GM19467 (cell line): ENCODE measurements around the gene EFHC2.
"Not testable (repeated sequence)": the region's sequence is repeated elsewhere in the genome, so short reads cannot be mapped to it uniquely, and the experiment has no call there.

Experiments used
- ATAC-seq: cut with Tn5 transposase; IDR thresholded peaks from one replicate; pipeline ENCODE4 v1.9.1; 2021; ENCODE audit warnings: mild to moderate bottlenecking, moderate library complexity; ENCODE audit not compliant: unreplicated experiment

EFHC2 gene

DNA sequence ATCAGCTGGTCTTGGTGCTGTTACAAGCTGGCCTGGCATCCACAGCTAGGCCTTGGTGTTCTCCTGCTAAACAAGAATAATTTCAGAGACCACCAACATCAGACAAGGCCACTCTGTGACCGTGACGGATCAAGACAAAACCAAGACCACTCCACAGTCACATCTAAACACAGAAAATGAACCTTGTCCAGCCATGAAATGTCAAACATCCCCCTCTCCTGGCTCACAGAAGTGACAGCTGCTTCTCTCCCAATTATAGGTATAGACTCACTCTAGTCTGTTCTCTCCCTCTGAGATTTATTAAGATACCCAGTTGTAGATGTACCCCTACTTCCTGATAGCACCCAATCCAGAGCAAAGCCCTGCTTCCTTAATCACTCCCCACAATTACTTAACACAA is 40.4 kb downstream of the EFHC2 start:
- no peak for ATAC-seq

DNA sequence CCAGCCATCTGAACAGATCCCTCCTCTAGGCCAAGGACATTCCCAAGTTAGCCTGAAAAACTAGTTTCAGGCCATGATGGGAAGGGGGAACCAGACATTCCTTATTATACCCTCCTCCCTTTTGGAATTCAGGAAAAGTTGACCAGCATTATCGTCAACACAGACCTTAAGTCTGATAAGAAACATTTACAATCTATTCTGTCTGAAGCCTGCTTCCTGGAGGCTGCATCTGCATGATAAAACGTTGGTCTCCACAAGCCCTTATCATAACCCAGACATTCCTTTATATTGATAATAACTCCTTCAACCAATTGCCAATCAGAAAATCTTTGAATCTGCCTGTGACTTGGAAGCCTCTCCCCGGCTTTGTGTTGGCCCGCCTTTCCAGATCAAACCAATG is 44.3 kb downstream of the EFHC2 start:
- no peak for ATAC-seq

DNA sequence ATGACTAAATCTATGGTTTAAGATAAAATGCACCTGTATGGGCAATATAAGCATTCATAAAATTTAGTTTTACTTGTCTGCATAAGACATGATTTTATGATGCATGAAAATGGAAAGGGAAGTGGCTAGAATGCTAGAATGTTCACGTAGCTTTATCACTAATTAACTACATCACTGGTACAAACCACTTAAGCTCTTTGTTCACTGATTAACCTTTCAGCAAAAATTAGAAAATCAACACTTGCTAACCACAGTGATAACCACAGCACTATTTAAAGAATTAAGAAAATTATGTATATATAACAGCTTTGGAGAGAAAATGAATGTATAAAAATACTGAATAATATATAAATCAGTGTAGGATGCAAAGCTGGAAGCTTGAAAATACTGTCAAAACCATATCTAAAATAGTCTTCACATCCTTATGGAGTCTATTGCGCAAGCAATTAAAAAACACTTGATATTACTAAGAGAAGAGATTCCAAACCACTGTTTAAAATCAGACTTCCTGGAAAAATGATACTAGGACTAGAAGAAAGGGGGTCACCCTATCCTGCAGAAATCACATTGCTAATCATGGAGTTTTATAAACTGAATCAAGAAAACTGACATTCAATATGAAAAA is 51.9 kb downstream of the EFHC2 start:
- ATAC-seq, result peak; percentile 78

DNA sequence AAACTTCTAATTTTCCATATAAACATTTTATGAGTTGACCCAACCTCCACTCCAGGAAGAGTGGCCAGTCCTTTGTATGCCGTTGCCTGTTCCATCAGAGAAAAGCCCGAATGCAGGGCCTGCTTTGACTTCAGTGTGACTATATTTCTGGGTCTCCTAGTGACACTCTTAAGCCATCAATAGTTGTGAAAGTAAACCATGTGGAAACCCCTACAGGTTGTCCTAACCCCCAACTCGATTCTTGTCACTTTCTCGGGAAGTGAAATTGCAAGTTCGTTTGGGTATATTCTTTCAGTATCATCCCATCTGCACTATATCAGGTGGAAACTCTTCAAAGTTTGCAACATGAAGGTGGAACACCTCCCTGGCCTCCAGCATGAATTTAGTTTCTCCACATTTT is 52.8 kb downstream of the EFHC2 start:
- ATAC-seq, result no peak

DNA sequence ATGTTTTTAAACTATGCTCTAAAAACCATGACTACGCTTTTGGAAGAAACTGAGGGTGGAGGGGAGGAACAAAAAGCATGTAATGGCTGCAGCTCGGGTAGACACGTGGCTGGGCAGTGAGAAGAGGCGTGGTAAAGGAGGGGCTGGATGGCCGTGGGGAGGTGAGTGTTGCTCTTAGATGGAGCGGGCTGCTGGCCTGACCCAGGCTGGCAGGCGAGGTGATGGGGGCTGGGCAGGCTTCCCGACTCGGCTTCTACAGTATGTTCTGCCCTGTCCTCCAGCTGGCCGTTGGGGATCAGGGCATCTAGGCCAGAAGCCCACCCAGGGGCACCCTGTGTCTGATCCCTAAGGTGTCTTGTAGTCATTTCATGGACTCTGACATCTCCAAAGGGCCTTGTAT is 60.7 kb downstream of the EFHC2 start:
- no peak for ATAC-seq

DNA sequence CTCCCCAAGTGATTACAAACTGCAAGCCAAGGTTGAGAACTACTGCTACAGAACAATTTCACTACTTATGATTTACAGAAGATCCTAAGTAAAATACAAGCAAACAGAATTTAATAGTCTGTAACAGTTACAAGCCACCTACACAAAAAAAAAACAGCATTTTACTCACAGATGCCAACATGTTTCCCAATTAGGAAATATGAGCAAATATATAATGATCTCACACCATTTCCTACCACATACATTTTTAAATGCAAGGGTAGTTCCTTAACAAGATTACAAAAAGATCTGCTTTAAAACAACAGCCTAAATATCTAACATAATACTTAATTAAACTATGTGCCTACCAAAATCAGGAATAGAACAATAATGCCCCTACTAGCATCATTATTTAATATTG is 63.4 kb downstream of the EFHC2 start:
- ATAC-seq, result no peak

DNA sequence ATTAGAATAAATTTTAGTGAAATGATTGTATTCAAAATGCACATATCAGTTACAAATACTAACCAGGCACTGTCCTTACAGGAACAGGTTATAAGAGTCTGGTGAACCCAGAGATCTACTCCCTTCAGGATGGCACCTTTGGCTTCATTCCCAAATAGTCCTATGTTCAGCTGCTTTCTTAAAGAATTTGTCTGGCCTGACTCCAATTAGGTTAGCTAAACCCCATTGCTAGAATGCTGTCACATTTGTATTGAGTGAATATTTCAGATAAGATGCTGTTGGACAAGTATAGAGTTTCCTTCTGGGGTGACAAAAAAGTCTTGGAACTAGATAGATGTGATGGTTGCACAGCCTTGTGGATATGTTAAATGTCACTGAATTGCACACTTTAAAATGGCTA is 69.4 kb downstream of the EFHC2 start:
- no peak for ATAC-seq

DNA sequence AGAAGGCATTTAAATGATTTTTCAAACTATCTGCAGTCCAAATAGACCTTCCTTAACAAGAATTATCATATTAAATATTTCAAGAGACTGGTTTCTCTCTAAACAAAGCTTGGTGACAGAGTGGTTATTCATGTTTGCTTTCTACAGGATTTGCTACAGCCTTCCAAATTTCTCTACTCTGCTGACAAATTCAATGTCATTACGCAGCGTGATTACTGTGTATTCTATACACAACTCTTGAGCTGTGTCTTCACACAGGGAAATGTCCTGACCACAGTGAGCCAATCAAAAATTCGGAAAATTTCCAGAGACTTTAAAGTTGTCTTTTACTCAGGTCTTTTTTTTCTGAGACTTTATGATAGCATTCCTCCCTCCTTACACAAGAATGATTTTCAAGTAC is 75.6 kb downstream of the EFHC2 start:
- ATAC-seq, result no peak

DNA sequence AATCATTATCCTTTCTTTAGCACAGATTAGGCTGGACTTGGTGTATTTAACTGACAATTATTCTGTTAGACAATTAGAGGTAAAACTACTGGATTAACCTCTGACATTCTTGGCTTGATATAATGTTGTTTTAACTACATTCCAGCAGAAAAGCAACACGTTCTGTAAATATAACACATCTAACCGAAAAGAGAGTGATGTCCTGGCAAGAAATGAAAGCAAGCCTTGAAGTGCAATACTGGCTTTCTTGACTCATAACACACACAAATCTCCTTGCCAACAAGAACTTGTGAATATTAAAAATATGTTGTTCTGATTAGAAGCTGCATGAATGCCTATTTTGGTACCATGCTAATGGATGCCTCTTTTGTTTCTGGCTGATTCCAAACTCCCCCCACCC is 76.4 kb downstream of the EFHC2 start:
- no peak for ATAC-seq

DNA sequence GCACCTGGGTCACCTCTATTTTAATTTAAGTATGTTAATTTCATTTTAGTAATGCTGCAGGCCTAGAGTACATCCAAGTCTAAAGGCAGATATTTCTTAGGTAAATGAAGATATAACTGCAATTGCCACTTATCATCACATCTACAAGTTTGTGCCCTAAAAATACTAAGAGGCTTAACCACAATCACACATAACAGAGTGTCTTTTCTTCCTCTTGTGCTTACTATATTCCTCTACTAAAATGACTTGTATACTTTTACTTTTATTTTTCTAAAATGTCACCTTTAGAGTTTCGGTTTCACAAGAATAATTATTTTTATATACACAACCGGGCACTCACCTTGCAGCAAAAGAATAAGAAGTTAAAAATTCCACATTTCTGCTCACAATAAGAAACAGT is 77.9 kb downstream of the EFHC2 start:
- ATAC-seq, result no peak

DNA sequence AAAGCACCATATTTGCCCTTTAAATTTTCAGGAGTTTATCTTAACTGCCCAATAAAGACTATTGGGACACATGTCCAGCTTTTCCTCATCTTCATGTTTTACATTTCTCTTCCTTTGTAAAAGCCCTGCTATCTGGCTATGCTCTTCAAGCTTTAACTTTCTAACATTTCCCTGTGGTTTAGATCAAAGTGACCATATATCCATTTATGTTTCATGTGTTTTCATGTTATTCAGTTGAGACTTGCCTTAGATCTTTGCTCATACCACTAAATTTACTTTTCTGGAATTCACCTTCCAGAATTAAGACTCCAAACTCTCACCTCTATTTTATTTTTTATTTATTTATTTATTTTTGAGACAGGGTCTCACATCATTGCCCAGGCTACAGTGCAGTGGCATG is 78.5 kb downstream of the EFHC2 start:
- no peak for ATAC-seq

DNA sequence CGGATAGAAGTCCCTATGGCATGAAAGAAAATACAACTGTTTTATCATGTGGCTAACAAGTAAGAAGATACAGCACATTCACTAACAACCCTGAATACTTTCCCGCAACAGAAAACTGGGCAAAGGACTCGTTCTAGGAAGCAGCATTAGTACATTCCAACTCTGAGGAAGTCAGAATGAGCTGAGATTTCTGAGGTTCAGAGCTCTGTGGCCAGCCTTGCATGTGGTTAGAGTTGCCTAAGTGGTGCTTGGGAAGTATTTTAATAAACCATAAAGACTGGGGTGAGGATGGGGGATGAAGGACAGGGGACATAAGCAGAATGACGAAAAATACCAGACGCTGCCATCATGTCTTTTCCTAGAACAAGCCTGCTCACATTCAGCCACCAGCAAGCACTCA is 82.2 kb downstream of the EFHC2 start:
- no peak for ATAC-seq

DNA sequence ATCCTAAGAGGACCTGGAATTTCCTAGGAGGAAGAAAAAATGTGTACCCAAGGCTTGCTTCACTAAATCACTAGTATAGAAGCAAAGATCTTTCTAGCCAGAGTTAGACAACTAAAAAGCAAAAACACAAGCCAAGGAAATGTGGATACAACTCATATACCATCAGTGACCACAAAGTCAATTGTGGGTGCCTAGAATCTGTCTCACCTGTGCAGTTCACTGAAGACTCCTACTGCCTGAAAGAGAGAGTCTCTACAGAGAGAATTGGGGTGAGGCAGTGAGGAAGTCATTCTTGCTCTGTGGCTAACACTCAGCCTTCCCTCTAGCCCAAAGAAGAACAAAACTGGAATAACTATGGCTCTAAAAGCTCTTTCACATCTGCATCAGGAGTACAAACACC is 82.9 kb downstream of the EFHC2 start:
- no peak for ATAC-seq

DNA sequence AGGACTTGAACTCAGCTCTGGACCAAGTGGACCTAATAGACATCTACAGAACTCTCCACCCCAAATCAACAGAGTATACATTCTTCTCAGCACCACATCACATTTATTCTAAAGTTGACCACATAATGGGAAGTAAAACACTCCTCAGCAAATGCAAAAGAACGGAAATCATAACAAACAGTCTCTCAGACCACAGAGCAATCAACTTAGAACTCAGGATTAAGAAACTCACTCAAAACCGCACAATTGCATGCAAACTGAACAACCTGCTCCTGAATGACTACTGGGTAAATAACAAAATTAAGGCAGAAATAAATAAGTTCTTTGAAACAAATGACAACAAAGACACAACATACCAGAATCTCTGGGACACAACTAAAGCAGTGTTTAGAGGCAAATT is 87.7 kb downstream of the EFHC2 start:
- not testable (repeated sequence) for ATAC-seq

DNA sequence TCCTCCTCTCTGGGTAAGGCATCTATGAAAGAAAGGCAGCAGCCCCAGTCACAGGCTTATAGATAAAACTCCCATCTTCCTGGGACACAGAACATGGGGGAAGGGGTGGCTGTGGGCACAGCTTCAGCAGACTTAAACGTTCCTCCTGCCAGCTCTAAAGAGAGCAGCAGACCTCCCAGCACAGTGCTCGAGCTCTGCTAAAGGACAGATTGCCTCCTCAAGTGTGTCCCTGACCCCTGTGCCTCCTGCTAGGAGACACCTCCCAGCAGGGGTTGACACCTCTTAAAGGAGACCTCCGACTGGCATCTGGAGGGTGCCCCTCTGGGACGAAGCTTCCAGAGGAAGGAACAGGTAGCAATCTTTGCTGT is 89.9 kb downstream of the EFHC2 start:
- ATAC-seq, result no peak

DNA sequence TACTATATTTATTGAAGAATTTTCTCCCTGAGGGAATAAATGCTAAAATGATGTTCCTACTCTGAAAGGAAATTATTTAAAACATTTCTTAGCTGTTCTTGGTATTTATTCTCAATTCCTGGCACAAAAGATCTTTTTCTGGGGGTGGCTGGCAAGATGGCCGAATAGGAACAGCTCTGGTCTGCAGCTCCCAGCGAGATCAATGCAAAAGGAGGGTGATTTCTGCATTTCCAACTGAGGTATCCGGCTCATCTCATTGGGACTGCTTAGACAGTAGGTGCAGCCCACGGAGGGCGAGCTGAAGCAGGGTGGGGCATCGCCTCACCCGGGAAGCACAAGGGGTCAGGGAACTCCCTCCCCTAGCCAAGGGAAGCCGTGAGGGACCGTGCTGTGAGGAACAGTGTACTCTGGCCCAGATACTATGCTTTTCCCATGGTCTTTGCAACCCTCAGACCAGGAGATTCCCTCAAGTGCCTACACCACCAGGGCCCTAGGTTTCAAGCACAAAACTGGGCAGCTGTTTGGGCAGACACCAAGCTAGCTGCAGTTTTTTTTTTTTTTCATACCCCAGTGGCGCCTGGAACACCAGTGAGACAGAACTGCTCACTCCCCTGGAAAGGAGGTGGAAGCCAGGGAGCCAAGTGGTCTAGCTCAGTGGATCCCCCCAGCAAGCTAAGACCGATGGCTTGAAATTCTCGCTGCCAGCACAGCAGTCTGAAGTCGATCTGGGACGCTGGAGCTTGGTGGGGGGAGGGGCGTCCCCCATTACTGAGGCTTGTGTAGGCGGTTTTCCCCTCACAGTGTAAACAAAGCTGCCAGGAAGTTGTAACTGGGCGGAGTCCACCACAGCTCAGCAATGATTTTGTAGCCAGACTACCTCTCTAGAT is 90.5 kb downstream of the EFHC2 start:
- ATAC-seq, result peak; percentile 80

DNA sequence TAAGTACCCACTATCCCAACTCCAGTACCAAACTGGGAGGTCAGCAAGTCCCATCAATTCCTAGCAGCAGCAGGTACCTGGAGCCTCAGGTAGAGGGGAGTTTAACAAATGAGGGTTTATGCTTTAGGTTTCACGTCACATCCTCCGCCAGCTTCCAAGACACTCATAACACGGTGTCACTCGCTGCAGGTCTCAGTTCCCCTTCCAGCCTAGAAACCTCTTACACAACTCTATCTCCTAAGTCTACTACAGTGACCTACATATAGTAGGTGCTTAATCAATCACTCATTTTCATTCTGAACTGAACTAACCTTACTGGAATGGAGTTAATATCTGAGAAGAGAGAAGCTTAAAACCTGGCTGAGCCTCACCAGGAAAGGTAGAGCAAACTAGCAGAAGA is 96.0 kb downstream of the EFHC2 start:
- no peak for ATAC-seq

DNA sequence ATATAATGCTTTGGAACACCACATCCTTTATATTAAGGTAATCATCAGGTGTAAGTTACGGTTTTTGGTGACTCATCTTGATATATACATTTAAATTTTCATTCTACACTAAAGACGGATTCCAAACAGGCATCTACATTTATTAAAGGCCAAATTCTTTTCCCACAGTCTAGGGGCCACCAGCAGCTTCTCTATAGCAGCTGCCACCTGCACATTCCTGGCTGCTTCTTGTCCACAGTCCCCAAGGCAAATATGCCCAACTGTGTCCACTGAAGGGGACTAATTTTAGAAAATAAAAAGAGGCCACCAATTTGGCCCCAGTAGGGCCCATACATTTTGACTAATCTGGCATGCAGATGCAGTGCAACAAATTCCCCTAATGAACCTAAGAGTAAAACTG is 96.6 kb downstream of the EFHC2 start:
- ATAC-seq, result no peak

DNA sequence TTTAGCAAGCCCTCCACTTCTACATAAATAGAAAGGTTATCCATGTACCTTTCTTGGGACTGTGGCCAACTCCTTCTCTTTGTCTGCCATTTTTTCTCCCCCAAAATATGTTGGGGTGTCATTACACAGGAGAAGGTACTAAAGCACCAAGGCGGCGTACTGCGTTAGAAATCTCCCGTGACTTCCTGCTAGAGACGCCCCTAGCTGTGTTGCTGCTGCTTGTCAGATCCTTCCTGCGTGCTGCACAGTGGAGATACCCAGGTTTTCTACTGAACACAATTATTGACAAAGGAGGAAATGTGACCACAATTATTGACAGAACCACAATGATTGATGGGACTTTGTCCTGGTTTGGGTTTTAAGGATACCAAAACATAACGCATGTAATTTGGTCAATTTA is 97.7 kb downstream of the EFHC2 start:
- ATAC-seq, result no peak

DNA sequence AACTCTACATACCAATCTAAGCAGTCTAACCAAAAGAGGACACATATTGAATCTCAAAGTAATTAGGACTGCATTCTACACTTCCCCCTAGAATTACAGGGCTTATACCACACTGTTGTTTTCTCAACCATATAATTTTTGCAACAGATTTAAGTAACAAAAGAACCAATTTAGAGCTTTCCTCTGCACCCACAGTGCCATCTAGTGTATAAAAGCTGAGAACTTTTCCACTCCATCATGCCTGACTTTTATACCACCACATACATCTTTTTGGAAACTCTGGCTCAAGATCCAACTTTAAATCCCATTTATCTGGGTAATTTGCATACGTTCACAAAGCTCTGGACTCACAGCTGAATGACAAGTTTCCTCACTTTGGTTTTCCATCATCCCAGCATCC is 99.5 kb downstream of the EFHC2 start:
- no peak for ATAC-seq

DNA sequence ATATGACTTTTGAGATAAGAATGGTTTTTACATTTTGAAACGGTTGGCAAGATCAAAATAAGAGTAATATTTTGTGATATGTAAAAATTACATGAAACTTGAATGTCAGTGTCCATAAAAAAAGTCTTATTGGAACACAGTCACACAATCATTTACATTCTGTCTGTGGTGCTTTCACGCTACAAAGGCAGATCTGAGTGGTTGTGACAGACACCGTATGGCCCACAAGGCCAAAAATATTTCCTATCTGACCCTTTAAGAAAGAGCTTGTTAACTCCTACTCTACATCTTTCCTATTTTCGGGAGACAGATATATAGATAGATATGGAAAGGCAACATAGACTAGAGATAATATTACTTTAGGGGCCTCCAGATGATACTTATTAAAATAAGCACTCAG is 101.9 kb downstream of the EFHC2 start:
- ATAC-seq, result no peak

DNA sequence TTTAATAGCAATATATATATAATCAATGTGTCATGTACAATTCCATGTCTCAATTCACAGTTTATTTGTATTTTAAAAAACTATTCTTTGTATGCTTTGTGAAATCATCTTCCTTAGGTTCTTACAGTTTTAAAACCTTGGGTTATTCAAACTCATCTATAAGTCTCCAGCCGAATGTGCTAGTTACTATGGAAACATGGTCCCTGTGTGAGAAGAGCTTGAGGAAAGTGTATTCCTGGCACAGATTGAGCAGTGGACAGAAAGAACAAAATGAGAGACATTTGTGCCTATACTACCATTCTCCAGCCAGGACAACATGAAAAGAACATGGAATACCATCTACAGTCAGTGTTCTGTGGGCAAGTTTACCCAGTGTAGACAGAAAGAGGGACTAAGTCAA is 103.4 kb downstream of the EFHC2 start:
- no peak for ATAC-seq

DNA sequence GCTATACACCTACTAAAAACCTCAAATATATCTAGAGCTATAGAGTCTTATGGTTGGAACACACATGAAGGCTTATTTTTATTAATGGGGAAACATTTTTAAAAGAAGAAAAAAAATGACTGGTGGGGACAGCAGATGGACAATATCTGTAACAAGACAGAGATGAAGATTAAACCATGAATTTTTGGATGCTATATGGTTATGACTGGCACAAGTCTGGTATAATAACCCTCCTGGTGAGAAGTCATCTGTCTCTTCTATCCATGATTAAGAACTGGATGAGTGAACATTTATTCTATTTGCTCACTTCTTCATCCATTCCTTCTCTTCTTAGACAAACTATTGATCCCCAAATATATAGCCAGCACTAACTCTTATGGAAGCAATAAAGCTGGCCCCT is 104.4 kb downstream of the EFHC2 start:
- ATAC-seq, result no peak
